Endothelial cell of umbilical vein (primary cell): ENCODE data around the gene ARHGEF28. TPM values are rescaled to one million over a fixed set of nuclear protein-coding genes. Genes with fewer than 3 reads are reported as not detected.

Experiments
- BruUV-seq: library from RNA; stranded (reverse); fragments of 400-500 nt; replicated peaks from 2 replicates; lab custom pipeline; 2021; lab: Mats Ljungman, UMichigan
- CTCF ChIA-PET: fragments of 300-600, 350-600 bp; sonication (Branson Sonifier 250); formaldehyde crosslinking; loops from one replicate; lab custom pipeline; 2021; ENCODE audit warnings: antibody characterized with exemption, inconsistent platforms; lab: Charles Lee
- POLR2A ChIA-PET: fragments of 300-600, 350-600 bp; sonication (Branson Sonifier 250); formaldehyde crosslinking; loops from one replicate; lab custom pipeline; 2021; ENCODE audit warnings: antibody characterized with exemption, inconsistent platforms; lab: Charles Lee
- DNase-seq: peaks from one replicate; pipeline ENCODE4 v3.0.0-alpha.2; 2011; ENCODE audit warnings: low read depth, low spot score
- FAIRE-seq: peaks from 2 replicates; lab custom pipeline; 2011; peaks lifted over from hg19 to GRCh38; lab: Jason Lieb, UNC
- H2AFZ ChIP-seq: 2 replicates; pipeline ENCODE4 v1.6.0; 2012; ENCODE audit warnings: low read depth, low read length, control low read depth, inconsistent platforms
- H3K27ac ChIP-seq: 2 replicates; pipeline ENCODE4 v1.5.1; 2011; ENCODE audit warnings: low read depth, mild to moderate bottlenecking, control low read depth, low read length, moderate library complexity; ENCODE audit not compliant: insufficient read depth
- H3K27me3 ChIP-seq, 2 experiments: 2 replicates each; pipeline versions ENCODE4 v1.6.0 to v1.6.1; 2011; ENCODE audit warnings: low read length in 2 of 2, mixed read lengths in 1 of 2; ENCODE audit not compliant: control insufficient read depth in 2 of 2, insufficient read depth in 2 of 2
- H3K36me3 ChIP-seq, 2 experiments: 2 replicates in 1 of 2; 3 replicates in 1 of 2; pipeline ENCODE4 v1.5.1; 2011; ENCODE audit warnings: low read length in 2 of 2, mild to moderate bottlenecking in 1 of 2, moderate library complexity in 1 of 2; ENCODE audit not compliant: control insufficient read depth in 2 of 2, insufficient read depth in 2 of 2; ENCODE audit errors: extremely low read depth in 1 of 2
- H3K4me1 ChIP-seq: 3 replicates; pipeline ENCODE4 v1.5.1; 2011; ENCODE audit warnings: mild to moderate bottlenecking, low read length; ENCODE audit not compliant: control insufficient read depth, insufficient read depth; ENCODE audit errors: extremely low read depth
- H3K4me2 ChIP-seq: 2 replicates; pipeline ENCODE4 v1.6.1; 2011; ENCODE audit warnings: low read length, control low read depth, mixed read lengths; ENCODE audit not compliant: insufficient read depth
- H3K4me3 ChIP-seq, 3 experiments: fragments of 200-600 bp in 1 of 3; sonication (generic), shearing (Covaris generic) in 1 of 3; replicated peaks in 1 of 3; 2 replicates each; pipeline ENCODE4 v1.5.1; 2011 to 2016; ENCODE audit warnings: control low read depth in 3 of 3, low read length in 3 of 3, mild to moderate bottlenecking in 2 of 3, inconsistent platforms in 1 of 3, low read depth in 1 of 3, moderate library complexity in 1 of 3; ENCODE audit not compliant: insufficient read depth in 1 of 3
- H3K79me2 ChIP-seq: 2 replicates; pipeline ENCODE4 v1.6.0; 2012; ENCODE audit warnings: low read length, inconsistent platforms; ENCODE audit not compliant: control insufficient read depth, insufficient read depth
- H3K9ac ChIP-seq: replicated peaks from 2 replicates; pipeline ENCODE3; 2011; ENCODE audit warnings: low read length, control low read depth; ENCODE audit not compliant: insufficient read depth; ENCODE audit errors: extremely low read depth
- H3K9me1 ChIP-seq: replicated peaks from 3 replicates; pipeline ENCODE4 v1.6.0; 2011; ENCODE audit warnings: mild to moderate bottlenecking, low read length; ENCODE audit not compliant: control insufficient read depth, insufficient read depth; ENCODE audit errors: extremely low read depth
- H3K9me3 ChIP-seq: replicated peaks from 2 replicates; pipeline ENCODE4 v1.5.1; 2012; ENCODE audit warnings: low read length, inconsistent platforms; ENCODE audit not compliant: control insufficient read depth, insufficient read depth
- H4K20me1 ChIP-seq: replicated peaks from 2 replicates; pipeline ENCODE3; 2011; ENCODE audit warnings: mild to moderate bottlenecking, low read length; ENCODE audit not compliant: control insufficient read depth, insufficient read depth; ENCODE audit errors: extremely low read depth
- CTCF ChIP-seq, 2 donors: IDR thresholded peaks; 1 replicate in 1 of 2; 2 replicates in 1 of 2; pipeline ENCODE4 v1.5.1; 2011; ENCODE audit warnings: low read length in 2 of 2, mild to moderate bottlenecking in 2 of 2, moderate library complexity in 2 of 2, control low read depth in 1 of 2, inconsistent platforms in 1 of 2, low read depth in 1 of 2; ENCODE audit not compliant: insufficient read depth in 1 of 2; ENCODE audit errors: extremely low read depth in 1 of 2
- EZH2 ChIP-seq: IDR thresholded peaks from 2 replicates; pipeline ENCODE4 v1.6.1; 2012; ENCODE audit warnings: borderline replicate concordance, low read depth, mild to moderate bottlenecking, moderate library complexity, low read length, inconsistent platforms; ENCODE audit not compliant: severe bottlenecking
- FOS ChIP-seq: IDR thresholded peaks from 2 replicates; pipeline ENCODE4 v1.6.1; 2011; ENCODE audit warnings: mild to moderate bottlenecking, low read length, moderate library complexity, borderline replicate concordance; ENCODE audit not compliant: insufficient read depth
- GATA2 ChIP-seq: IDR thresholded peaks from 2 replicates; pipeline ENCODE4 v1.7.0; 2011; ENCODE audit warnings: low read depth, mild to moderate bottlenecking, moderate library complexity, mixed read lengths, low read length; ENCODE audit not compliant: insufficient read length, insufficient read depth
- MAX ChIP-seq: IDR thresholded peaks from 2 replicates; pipeline ENCODE4 v1.6.1; 2011; ENCODE audit not compliant: insufficient read depth, insufficient read length
- MYC ChIP-seq: IDR thresholded peaks from one replicate; pipeline ENCODE4 v1.6.1; 2011; ENCODE audit warnings: mild to moderate bottlenecking, low read depth, low read length
- POLR2AphosphoS5 ChIP-seq: IDR thresholded peaks from 2 replicates; pipeline ENCODE4 v1.6.1; 2012; ENCODE audit warnings: low read depth, mild to moderate bottlenecking, control low read depth, low read length, moderate library complexity; ENCODE audit not compliant: insufficient read depth
- dilution Hi-C: fragments of 300-500 bp; cut with MboI; formaldehyde crosslinking; loops from one replicate; pipeline ENCODE4 v1.15.0; 2019; ENCODE audit warnings: low sequenced_read_pairs; ENCODE audit not compliant: extremely low pct_ligation_motif_present
- intact Hi-C: fragments of 100-400 bp; cut with micrococcal nuclease; formaldehyde crosslinking; loops from one replicate; pipeline ENCODE4 v1.10.0; 2022
- polyA plus RNA-seq, 4 experiments: library from polyadenylated mRNA; depleted of rRNA in 3 of 4; stranded (reverse) in 3 of 4; unstranded in 1 of 4; fragments of >200 nt; gene quantifications; 2 replicates each; pipeline versions ENCODE4 v1.2.1 to v1.2.3, GENCODE V29; 2011 to 2012; ENCODE audit warnings: missing spikeins in 1 of 4
- total RNA-seq: library from RNA; stranded (reverse); gene quantifications from 2 replicates; pipeline ENCODE4 v1.2.3, GENCODE V29; 2021

Gene ARHGEF28
- total and polyA plus RNA-seq, 2 donors (not counting 3 experiments of a cell fraction or from before 2014, with no cell fraction given), result 29.5 to 108 TPM

DNA sequence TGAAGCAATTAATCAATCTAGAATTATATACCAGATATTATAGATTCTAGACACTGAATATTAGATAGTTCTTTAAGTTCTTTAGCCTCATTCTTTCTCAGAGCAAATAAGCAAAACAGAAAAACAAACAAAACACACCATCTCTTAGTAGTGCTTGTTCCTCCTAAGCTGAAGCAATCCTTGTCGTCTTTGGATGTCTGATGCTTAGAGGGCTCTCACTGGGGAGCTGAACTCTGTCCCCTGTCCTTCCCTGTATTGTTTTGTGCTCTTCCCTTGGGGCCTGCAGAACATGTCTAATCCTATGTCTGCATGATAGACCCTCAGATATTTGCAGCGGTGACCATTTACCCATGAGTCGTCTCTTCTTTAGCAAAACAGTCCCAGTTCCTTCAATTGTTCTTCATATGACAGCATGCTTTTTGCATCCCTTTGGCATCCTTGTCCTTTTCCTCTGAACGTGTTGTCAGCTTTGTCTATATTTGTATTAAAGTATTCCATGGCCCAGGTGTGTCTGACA lies 114.3 kb downstream of the ARHGEF28 start:
- Histone ChIP-seq H3K79me2 (peaks cover 83% of the 10 kb centered on the region), H3K4me1 (peaks cover 41% of the 10 kb centered on the region), H3K4me3 (no peak overlapping the region), H2AFZ (no peak overlapping the region), H4K20me1 (no peaks in the 10 kb centered on the region), H3K36me3 (no peaks in the 10 kb centered on the region), H3K9me1 (no peaks in the 10 kb centered on the region), H3K9me3 (no peaks in the 10 kb centered on the region), H3K27ac (peak overlapping the region; percentile 52), H3K9ac (no peak overlapping the region), H3K27me3 (no peaks in the 10 kb centered on the region), H3K4me2 (peak overlapping the region; percentile 67)
- dilution Hi-C loops (no loop called here), intact Hi-C loops (no loop called here)
- ChIA-PET CTCF (interaction anchor here (0.8 to 2.7 kb wide), 5 partner anchors 11 to 149 kb away, joined by 3 to 11 read pairs (median 4); no protein-coding TSS in a partner anchor), POLR2A (interaction anchor here (0.7 kb wide), 1 partner anchor 21 kb away, joined by 5 read pairs; no protein-coding TSS in a partner anchor)
- TF ChIP-seq MYC (no peak), FOS (no peak), GATA2 (no peak), MAX (no peak), EZH2 (no peak), CTCF (IDR thresholded peaks at IDR 0.05; ENCODE audit: extremely low read depth in 1 of 2, insufficient read depth in 1 of 2, low read depth in 1 of 2, low read length in 2 of 2) (no peak), POLR2AphosphoS5 (no peak)
- FAIRE-seq (peak; percentile 68), DNase-seq (peak; percentile 55)
- TSS peak; percentile 55 for BruUV-seq
